Fibroblast of skin of left biceps (primary cell): ENCODE results near the gene GNAL.
"Not testable (repeated sequence)": the region's sequence is repeated elsewhere in the genome, so short reads cannot be mapped to it uniquely, and the experiment has no call there.

Experiments used
- DNase-seq, 2 experiments: peaks; one replicate each; pipeline ENCODE4 v3.0.0-alpha.2; 2013; ENCODE audit warnings: low read depth in 2 of 2

GNAL gene

DNA sequence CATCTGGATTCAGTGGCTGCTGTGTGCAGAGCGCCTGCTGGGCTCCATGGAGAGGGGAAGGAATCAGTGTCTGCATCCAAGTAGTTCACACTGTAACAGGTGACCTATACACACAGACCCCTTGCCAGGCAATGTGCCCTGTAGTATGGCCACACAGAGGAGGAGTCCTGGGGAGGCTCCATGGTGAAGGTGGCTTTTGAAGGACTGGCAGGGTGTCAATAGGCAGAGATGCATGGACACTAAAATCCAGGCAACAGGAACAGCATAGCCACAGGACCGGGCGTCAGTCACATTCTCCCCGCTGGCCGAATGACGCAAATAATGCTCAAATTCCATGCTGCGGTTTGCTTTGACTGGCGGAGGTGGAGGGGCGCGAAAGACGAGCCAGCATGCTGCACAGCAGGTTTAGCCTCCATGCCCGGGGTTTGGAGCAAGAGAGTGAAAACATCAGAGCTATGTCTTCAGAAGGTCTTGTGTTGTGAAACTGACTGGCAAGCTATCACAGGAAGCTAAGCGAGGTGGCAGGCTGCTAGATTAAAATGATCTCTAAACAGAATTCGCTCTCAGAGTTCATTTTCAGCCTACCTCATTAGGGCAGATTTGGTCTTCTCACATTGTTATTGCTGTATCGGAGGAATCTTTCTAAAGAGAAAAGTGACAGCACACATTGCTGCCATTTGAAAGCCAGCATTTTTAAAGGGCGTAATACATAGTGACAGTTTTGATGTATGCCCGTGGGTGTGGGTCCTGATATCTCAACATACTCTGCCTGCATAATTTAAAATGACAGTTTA is 161.0 kb downstream of the GNAL start:
- DNase-seq, result peak; percentile 64 to 71

DNA sequence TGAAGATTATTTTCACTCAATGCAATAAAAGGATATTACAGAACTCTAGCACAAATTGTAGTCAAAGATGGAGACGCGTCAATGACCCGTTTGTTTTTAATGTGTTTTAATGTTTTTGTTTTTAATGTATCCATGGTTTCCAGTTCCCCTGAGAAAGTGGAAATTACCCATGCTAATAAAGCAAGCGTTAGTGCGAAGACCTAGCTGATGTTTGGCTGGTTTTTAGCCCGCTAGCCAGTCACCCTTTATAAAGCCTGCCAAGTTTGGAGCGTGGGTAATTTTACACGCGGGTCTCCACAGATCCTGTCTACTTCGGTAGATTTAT is 161.7 kb downstream of the GNAL start:
- DNase-seq, result no peak

DNA sequence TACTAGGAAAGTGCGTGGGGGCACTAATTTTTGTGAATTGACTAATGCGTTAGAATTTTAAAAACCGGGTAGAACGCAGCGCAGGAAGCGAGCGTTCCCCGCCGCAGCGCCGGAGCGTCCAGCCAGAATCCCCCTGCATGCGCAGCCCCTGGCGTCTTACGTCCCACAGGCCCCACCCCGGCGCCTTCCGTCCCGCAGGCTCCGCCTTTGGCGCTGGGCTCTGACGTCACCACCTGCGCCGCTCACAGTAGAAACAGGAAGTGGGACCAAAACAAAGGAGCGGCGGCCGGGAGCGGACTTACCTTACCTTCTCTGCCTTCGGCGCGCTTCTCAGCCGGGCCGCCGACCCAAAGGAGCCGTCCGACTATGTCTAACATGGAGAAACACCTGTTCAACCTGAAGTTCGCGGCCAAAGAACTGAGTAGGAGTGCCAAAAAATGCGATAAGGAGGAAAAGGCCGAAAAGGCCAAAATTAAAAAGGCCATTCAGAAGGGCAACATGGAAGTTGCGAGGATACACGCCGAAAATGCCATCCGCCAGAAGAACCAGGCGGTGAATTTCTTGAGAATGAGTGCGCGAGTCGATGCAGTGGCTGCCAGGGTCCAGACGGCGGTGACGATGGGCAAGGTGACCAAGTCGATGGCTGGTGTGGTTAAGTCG is 162.2 kb downstream of the GNAL start, which contains the start of gene CHMP1B:
Gene CHMP1B (plus strand): TSS at position 268 of the 660 bp plus-strand sequence. CDS start 99 bp downstream, at position 367.
- peak; percentile 86 to 89 for DNase-seq

DNA sequence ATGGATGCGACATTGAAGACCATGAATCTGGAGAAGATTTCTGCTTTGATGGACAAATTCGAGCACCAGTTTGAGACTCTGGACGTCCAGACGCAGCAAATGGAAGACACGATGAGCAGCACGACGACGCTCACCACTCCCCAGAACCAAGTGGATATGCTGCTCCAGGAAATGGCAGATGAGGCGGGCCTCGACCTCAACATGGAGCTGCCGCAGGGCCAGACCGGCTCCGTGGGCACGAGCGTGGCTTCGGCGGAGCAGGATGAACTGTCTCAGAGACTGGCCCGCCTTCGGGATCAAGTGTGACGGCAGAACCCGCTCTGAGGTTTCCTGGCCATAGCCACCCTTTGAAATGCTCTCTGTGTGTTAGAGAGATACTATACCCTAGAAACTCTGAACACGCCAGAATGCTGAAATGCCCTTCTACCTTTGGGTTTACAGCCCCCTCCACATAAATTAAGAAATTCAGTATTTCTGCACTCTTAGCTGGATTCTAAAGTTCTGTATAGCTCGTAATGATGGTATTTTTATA is 162.8 kb downstream of the GNAL start:
- DNase-seq, result no peak

DNA sequence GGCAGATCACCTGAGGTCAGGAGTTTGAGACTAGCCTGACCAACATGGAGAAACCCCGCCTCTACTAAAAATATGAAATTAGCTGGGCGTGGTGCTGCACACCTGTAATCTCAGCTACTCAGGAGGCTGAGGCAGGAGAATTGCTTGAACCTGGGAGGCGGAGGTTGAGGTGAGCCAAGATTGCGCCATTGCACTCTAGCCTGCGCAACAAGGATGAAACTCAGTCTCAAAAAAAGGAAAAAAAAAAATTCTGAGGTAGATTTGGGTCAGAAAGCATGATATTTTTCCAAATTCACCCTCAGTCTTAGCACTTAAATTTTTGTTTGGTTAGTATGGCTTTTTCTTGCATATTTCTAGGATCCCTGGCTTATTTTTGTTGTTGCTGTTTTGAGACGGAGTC is 165.5 kb downstream of the GNAL start:
- not testable (repeated sequence) for DNase-seq

DNA sequence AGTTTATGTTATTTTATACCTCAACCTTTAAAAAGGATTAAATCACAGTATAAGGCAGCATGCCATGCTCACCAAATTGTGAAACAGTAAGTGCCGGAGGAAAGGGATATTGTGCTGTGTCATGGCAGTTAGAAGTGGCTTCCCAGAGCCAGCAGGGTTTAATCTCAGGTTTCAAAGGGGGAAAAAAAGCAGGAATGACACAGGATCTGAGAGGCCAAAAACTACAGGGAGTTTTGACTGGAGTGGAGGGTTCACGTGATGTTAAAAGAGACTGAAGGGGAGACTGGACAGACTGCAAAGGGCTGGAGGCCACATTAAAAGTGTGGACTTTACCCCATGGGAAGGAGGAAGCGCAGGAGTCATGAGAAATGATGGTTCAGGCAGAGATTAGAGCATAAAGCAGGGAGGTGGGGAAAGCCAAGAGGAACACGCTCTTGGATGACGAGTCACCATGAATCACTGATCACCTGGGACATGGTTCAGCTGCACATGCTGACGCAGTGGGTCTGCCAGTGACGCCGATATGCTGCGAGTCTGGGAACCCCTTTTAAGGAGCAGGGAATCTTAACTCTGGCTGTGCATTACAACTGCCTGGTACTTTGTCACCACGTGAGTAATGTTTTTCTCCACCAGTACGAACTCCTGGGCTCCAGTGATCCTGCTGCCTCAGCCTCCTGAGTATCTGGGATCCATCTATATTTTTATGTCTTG is 168.3 kb downstream of the GNAL start:
- DNase-seq, result peak; percentile 80 to 84

DNA sequence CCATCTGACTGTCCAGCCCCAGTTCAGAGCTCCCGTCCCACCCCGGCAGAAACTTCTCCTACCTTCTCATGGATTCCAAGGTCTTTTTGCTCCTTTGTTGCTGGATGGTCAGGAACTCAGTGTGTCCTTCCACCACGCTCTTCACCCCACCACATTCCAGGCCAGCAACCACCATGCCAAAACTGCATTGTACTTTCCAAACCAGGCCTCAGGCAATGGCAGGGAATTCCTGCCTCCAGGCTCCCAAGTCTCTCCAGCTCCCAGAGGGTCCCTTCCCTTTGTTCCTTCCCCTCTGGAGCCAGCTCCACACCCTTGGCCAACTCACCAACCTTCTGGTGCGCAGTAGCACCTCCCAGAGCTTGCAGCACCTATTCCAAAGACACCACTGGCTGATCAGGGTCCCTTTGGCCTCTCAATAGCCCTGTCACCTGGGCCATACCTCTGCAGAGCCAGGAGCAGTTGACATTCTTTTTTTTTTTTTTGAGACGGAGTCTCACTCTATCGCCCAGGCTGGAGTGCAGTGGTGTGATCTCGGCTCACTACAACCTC is 170.3 kb downstream of the GNAL start:
- DNase-seq, result no peak

DNA sequence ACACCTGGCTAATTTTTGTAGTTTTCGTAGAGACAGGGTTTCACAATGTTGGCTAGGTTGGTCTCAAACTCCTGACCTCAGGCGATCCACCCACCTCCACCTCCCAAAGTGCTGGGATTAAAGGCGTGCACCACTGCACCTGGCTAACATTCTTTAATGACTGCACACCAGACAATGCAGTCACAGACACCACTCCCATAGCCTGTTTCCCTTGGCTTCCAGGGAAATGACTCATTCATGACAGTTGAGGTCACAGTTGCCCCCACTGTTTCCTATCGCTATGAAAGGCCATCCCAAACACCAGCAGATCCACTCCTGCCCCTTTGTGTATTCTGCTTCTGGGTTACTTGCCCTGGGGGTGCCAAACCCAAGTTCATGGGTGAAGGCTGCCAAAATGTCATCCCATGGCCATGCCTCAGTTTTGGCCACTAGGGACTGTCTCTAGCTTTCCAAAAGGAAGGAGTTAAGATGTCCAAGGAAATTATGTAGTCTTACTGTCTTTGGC is 170.9 kb downstream of the GNAL start:
- DNase-seq, result no peak

DNA sequence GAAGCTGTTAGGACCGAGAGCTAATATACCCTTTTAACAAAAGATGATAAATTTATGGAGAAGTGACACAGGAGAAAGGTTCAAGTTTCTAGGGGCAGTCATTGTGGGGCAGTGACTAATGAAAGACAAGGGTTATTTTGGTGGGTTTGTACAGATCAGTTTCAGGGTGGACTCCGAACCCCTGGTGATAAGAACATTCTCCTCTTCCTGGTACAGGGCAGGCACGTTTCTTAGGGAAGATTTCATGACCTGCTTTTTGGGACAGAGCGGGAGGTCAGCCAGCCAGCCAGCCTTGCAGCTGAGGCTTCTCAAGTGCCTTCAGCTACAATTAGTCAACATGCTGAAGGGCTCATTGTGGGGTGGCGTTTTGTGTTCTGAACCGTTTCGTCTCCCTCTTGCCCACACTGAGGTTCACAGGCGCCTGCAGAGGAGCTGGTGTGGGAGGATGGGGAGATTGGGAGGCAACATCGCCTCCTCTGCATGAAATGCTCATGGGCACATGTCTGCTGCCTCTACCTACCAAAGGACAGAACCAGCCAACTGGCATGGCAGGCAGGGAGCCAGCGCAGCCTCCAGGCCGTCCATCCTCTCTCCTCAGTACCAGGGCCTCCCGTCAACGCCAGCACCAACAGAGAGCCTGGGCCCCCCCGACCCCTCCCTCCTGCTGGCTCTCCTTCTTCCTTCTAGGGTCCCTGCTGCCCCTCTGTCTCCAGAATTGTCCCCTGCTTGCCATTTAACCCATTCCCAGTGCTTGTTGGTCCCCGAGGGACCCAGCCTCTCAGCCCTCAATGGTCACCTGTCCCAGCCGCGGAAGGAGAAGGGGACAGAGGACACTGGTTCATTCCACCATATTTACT is 171.8 kb downstream of the GNAL start:
- DNase-seq, result no peak

DNA sequence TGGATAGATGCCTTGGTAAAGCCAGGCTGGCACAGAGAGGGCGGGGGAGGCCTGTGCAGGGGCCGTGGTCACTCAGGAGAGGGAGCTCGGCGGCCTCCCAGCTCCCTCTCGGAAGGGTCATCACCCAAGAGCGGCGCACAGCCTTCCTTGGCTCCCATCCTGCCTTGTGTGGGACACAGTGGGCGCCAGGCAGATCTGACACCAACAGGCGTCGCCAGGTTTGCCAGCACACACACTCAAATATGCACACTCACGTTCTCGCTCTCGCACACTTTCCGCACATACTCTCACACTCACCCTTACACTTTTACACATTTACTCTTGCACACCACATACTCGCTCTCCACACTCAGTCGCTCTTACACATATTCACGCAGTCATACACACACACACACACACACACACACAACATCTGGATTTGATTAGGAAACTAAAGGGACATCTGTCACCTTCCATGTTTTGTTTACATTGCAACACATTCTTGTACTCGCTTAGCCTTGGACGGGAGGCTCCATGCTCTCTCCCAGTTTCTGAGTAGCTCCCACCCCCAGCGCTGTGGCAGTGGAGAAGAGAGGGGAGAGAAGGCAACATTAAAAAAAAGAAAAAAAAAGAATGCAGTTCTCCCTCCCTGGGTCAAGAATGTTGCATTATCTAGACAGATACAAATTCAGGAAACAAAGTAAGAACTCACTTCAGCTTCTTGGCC is 172.7 kb downstream of the GNAL start:
- peak in 1 of 2 experiments; percentile 19 for DNase-seq

DNA sequence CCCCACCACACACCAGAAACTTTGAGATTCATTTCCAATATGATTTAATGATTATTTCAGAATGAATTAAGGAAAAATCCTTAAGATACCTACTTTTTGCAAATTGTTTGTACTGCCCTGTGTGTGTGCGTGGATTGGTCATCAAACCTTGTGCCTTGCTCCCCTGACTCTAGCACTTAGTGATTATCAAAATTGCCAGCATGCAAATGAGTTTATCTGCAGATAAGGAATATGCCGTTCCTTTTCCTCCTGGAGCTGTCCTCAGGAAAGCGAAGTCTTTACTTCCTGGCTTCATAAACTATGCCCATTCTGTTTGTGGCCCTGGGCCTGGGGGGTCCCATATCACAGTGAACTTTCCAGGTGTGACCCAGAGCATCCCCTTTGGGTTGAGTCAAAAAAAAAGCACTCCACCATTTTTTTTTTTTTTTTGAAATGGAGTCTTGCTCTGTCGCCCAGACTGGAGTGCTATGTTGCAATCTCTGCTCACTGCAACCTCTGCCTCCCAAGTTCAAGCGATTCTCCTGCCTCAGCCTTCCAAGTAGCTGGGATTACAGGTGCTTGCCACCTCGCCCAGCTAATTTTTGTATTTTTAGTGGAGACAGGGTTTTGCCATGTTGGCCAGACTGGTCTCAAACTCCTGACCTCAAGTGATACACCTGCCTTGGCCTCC is 173.5 kb downstream of the GNAL start:
- no peak for DNase-seq

DNA sequence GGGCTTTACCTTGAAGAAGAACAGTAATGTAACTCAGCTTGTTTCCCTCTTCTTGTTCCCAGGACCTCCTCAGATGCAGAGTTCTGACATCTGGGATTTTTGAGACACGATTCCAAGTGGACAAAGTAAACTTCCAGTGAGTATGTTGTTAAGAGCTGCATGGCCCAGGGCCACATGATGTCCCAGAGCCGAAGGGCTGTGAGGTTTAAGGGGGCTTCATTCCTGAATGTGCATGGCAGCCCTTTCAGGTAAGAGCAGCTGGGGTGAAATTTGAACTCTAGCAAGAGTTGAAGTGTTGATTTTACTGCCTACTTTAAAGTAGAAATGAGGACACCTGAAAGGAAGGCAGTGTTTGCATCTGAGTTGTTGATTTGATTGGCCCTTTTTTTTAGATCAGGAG is 175.4 kb downstream of the GNAL start:
- DNase-seq, result no peak

DNA sequence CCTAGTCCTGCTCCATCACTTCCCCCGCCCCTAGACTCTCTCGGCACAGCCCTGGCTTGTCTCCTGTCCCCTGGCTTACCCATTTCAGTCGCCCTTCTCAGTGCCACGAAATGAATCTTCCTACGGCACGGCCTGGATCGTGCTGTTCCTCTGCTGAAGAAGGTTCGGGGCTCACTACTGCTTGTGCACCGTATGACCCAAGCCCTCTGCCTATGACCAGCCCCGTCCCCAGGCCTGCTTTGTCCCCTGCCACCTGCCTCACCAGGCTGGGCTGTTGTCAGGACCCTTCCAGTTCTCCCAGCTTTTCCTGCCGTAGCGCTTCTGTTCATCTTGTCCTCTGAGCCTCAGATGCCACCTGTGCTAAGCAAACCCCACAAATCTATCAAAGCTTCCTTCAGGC is 176.0 kb downstream of the GNAL start:
- DNase-seq, result no peak

DNA sequence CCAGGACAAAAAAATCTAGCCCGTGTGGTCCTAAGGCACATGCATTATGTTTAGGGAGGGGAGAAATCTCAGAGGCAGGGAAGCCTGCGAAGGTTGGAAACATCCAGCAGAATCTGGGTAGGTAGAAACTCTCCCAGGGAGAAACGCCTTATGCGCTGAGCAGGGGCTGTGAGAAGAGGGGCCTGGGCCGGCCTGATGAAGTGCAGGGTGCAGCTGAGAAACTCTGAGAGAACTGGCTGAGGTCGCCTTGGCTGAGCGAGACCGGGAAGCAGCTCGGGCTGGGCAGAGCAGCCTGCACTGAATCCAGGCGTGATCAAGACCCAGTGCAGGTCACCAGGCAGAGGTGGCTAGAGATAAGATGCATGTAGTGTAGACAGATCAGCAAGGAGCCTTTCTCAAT is 177.3 kb downstream of the GNAL start:
- DNase-seq, result no peak

DNA sequence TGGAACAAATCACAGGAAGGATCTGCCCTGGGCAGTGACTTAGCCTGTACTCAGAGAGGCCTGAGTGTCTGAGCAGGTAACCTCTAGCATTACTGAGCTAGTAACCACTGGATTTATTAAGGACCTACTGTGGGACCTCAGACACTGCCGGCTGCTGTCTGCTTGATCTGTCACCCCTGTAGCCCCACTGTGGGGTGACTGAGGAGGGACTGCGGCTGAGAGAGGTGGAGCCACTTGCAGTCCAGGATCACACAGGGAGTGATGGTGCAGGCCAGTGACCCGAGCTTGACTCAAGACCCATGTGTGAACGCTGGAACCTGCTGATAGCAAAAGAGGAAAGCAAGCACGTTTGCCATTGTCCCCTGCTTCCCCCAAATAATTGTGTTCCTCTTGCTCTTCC is 177.7 kb downstream of the GNAL start:
- DNase-seq, result no peak

DNA sequence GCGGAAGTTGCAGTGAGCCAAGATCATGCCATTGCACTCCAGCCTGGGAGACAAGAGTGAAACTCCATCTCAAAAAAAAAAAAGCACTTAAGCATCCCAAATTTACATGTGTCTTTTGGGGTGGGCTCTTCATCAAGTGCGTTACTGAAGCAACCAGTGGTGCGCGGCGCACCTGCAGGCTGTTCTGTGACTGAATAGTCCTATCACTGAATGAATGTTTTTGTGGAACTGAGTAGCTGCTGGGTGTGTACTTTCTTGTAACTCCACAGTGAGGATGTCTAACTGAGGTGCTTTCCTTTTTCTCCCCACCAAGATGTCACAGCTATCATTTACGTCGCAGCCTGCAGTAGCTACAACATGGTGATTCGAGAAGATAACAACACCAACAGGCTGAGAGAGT is 179.2 kb downstream of the GNAL start:
- no peak for DNase-seq

DNA sequence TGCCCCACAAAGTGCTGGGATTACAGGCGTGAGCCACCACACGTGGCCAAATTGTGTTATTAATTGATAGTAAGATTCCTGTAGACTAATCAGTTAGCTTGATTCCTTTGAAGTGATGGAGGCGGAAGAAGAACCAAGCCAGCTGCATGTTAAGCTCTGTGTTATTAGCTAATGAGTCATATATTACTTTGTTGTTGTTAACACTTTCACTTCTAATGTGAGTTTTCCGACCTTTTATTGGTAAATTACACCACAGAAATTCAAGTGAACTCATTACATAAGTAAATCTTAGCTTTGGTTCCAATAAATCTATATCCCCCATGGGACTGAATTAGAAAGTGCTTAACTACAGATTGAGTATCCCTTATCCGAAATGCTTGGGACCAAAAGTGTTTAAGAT is 182.4 kb downstream of the GNAL start:
- DNase-seq, result no peak

DNA sequence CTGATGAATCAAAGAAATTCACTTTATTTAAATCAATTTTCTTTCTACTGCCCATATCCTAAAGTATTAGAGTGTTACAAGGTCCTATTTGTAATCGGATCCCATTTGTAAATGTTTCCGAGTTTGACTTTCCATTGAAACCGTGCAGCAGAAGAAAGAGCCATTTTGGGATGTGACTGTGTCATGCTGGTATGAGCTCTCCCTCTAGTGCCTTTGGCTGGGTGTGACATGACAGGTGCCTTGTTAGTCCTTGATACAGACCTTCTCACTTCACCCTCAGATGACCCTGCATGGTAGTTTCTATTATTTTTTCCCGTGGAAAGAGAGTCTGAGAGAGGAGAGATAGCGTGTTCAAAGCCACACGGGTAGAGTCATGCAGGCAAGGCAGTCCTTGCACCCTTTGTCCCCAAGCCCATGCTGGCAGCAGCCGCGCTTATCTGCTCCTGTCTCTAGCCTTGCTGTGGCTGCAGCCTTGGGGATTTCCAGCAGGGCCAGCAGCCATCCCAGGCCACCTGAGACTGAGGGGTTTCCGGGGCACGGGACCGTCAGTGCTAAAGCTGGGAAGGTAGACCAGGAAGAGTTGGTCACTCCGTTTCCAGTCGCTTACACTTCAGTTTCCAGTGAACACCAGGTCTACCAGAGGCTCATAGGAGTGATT is 183.5 kb downstream of the GNAL start:
- DNase-seq, result no peak

DNA sequence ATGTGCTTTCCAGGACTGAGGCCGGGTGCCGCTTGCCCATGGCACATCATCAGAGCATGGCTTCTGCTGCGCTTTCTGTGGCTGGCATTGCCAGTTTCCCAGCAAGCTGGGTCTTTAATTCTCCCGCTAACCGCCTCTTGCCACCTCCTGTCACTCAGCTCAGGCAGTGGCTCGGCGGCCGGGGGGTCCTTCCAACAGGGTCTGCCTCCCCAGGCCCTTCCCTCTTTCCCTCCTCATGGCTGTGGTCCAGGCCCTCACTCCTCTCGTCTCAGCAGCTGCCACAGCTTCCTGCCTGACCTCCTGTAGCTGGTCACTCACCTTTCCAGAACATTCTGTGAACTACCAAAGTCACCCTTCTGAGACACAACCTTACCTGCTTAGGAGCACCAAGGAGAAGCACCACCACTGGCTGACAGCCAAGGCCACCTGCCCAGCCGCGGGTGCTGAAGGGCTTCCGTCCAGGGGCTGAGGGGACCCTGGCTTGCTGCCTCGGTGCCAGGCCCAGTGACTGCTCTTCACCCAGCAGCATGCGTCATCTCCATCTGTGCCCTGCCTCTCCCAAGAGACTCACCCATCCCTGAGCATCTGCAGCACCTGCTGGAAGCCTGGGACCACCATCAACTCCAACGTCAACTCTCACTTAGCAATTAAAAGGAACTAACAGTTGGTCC is 184.7 kb downstream of the GNAL start:
- DNase-seq, result no peak
